Thoracic aorta (tissue), 2 donors: Measurements from ENCODE around the gene RIMBP2. TPM values are rescaled to one million over a fixed set of nuclear protein-coding genes. Genes with fewer than 3 reads are reported as not detected.

Experiments used
- ATAC-seq: fragments of 150-250 bp; one replicate; pipeline ENCODE4 v1.8.0; 2017; ENCODE audit warnings: low read depth; ENCODE audit not compliant: insufficient number of reproducible peaks, low FRiP score
- DNase-seq: peaks from one replicate; pipeline ENCODE4 v3.0.0-alpha.2; 2020; ENCODE audit warnings: low spot score
- H3K27ac ChIP-seq, 2 donors: fragments of 200-600 bp; sonication (generic); 1 replicate in 1 of 2; 2 replicates in 1 of 2; pipeline ENCODE4 v1.5.1; 2016; ENCODE audit warnings: mild to moderate bottlenecking in 2 of 2, moderate library complexity in 2 of 2
- H3K27me3 ChIP-seq: fragments of 200-600 bp; sonication (generic); replicated peaks from 2 replicates; pipeline ENCODE4 v1.6.0; 2016; ENCODE audit warnings: mild to moderate bottlenecking; ENCODE audit not compliant: insufficient read depth
- H3K36me3 ChIP-seq: fragments of 200-600 bp; sonication (generic); one replicate; pipeline ENCODE4 v1.5.1; 2016
- H3K4me1 ChIP-seq, 2 donors: fragments of 200-600 bp; sonication (generic); 1 replicate in 1 of 2; 2 replicates in 1 of 2; pipeline versions ENCODE4 v1.5.1 to v1.6.0; 2016; ENCODE audit warnings: low read depth in 2 of 2, mild to moderate bottlenecking in 1 of 2; ENCODE audit not compliant: control insufficient read depth in 1 of 2
- H3K4me3 ChIP-seq: fragments of 200-600 bp; sonication (generic); 2 replicates; pipeline ENCODE4 v1.5.1; 2016; ENCODE audit warnings: mild to moderate bottlenecking
- H3K9me3 ChIP-seq: fragments of 200-600 bp; sonication (generic); 2 replicates; pipeline ENCODE4 v1.5.1; 2016
- total RNA-seq, 2 donors: library from RNA; depleted of rRNA; stranded (reverse); fragments of >200 nt; gene quantifications; one replicate each; pipeline versions ENCODE4 v1.1.0 to v1.2.3, GENCODE V29; 2016
- TF ChIP-seq, protein P1 (sequence below): fragments of 200-600 bp; sonication (generic); IDR thresholded peaks from one replicate; pipeline ENCODE4 v1.5.1; 2019; ENCODE audit warnings: antibody characterized with exemption

The RIMBP2 gene
- total RNA-seq, 2 donors from 2014 or later: 0.54 to 0.92 TPM

DNA sequence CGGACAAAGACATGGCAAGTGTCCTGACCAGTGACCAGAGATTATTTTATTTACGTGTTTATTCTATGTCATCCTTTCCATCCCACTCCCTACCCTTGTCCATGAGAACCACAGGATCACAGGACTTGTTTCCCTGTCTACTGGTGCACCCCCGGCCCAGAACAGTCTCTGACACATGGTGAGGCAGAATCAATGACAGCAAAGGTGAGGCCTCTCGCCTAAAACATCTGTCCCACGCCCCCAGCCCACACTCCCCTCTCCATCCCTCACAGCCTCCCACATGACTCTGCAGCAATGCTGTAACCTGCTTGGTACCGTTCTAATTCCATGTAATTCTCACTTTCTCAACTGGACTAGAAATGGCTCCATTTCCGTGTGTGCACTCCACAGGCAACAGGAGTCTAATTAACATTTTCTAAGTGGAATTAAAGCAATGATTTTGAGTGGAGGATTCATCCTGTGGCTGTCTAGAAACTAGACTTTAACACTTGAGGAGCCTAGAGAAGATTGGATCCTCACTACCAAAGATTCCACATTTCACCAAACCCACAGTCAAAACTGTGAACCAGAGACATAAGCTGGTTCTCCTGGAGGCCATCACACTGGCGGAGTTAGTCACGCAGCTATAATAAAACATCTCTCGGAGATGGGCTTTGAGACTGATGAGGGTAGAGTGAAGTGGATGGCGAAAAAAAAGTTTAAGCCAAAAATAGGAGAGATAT is 228.3 kb downstream of the RIMBP2 start:
- Histone ChIP-seq H3K4me1 (no peaks in the 10 kb centered on the region), H3K36me3 (no peaks in the 10 kb centered on the region), H3K27me3 (no peaks in the 10 kb centered on the region), H3K4me3 (no peak overlapping the region), H3K9me3 (no peaks in the 10 kb centered on the region), H3K27ac (no peak overlapping the region)
- TF ChIP-seq, protein P1, sequence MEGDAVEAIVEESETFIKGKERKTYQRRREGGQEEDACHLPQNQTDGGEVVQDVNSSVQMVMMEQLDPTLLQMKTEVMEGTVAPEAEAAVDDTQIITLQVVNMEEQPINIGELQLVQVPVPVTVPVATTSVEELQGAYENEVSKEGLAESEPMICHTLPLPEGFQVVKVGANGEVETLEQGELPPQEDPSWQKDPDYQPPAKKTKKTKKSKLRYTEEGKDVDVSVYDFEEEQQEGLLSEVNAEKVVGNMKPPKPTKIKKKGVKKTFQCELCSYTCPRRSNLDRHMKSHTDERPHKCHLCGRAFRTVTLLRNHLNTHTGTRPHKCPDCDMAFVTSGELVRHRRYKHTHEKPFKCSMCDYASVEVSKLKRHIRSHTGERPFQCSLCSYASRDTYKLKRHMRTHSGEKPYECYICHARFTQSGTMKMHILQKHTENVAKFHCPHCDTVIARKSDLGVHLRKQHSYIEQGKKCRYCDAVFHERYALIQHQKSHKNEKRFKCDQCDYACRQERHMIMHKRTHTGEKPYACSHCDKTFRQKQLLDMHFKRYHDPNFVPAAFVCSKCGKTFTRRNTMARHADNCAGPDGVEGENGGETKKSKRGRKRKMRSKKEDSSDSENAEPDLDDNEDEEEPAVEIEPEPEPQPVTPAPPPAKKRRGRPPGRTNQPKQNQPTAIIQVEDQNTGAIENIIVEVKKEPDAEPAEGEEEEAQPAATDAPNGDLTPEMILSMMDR: no peak
- no peak for DNase-seq
- no peak for ATAC-seq

DNA sequence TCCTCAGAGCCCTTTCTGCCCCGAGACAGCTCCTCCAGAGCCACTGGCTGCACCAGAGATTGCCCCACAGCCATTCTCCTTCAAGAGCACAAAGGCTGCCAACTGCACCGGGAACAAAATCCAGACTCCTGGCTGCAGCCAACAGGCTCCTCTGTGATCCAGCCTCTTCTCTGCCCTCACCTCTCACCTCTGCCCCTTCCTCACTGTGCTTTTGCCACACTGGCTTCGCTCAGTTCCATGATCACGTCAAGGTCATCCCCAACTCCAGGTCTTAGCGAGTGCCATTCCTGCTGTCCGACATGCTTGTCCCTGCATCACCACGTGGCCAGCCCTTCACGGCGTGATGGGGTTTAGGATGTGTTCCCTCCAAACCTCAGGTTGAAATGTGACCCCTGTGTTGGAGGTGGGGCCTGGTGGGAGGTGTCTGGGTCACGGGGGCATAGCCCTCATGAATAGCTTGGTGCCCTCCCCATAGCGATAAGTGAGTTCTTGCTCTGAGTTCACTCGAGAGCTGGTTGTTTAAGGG is 229.1 kb downstream of the RIMBP2 start:
- ATAC-seq (no peak), DNase-seq (no peak)
- H3K4me3 ChIP-seq: no peak overlapping the region
- H3K36me3 ChIP-seq: no peaks in the 10 kb centered on the region
- H3K27ac ChIP-seq: no peak overlapping the region
- H3K4me1 ChIP-seq: no peaks in the 10 kb centered on the region
- H3K27me3 ChIP-seq: no peaks in the 10 kb centered on the region
- H3K9me3 ChIP-seq: no peaks in the 10 kb centered on the region
- TF ChIP-seq, protein P1: no peak

DNA sequence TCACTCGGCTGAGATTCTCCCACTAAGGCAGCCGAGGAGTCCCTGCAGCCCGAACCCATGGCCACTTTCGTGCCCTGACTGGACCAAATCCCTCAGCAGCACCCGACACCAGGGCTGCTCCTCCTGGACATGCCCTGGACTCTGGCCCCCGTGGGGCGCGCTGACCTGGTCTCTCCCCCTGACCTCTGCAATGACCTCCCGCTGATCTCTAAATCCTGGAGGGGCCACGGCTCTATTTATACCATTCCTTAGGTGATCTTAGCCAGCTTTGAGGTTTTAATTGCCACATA is 230.0 kb downstream of the RIMBP2 start:
- Histone ChIP-seq H3K4me3 (no peak overlapping the region), H3K4me1 (no peaks in the 10 kb centered on the region), H3K27ac (no peak overlapping the region), H3K36me3 (no peaks in the 10 kb centered on the region), H3K27me3 (no peaks in the 10 kb centered on the region), H3K9me3 (no peaks in the 10 kb centered on the region)
- no peak for DNase-seq
- TF ChIP-seq, protein P1: no peak
- no peak for ATAC-seq

DNA sequence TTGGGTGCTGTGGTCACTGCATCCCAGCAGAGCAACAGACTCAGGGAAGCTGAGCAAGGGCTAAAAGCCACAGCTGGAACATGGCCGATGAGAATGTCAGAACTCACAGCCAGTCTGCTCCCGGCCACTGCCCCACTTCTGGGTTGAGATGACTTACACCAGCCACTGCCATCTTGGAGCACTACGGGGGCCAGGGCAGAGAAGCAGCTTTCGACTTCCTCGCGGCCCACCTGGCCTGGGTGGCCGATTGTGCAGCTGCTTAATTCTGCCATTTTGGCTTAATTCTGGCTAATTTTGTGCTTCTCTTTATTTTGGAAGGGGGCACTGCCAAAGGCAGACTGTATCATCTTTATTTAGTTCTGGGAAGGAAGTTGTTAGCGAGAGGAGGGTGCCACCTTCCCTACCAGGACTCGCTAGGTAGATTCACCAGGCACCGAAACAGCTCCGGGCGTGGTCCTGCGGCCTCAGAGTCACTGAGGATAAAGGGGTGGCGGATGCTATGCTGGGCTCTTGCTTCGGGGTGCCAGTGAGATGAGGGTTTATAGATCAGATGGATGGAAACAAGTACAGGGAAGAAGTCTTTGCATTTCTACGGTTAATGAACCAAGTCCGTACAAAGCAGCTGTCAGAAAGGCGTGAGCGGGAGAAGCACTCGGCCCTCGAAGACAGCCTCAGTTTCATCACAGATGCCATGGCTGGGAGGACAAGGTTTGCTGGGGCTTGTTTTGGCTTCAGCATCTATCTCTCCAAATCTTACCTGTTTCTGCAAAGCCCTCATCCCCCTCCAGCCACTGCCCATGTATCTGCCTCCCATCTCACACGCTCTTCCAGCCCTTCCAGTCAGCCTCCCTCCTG is 230.6 kb downstream of the RIMBP2 start:
- H3K27ac ChIP-seq: no peak overlapping the region
- no peaks in the 10 kb centered on the region for H3K4me1 ChIP-seq
- H3K9me3 ChIP-seq: no peaks in the 10 kb centered on the region
- H3K27me3 ChIP-seq: no peaks in the 10 kb centered on the region
- DNase-seq (no peak), ATAC-seq (no peak)
- no peak overlapping the region for H3K4me3 ChIP-seq
- TF ChIP-seq, protein P1: no peak
- no peaks in the 10 kb centered on the region for H3K36me3 ChIP-seq

DNA sequence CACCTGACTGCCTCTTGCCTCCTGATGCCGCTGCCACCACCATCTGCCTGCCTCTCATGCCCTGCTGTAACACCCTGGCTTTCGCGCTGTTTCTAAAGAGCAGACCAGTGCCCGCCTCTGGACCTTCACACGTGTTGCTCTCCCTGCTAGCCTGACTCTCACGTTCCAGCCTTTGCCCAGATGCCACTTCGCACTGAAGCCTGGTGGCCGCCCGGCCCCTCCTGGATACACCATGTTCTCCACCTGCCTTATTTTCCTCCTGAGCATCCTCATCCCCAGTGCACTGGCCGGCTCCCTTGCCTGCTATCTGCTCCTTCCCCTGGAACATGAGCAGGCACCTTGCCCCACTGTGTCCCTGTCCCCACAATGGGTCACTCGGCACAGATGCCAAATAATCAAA is 231.9 kb downstream of the RIMBP2 start:
- TF ChIP-seq, protein P1: no peak
- ATAC-seq (no peak), DNase-seq (no peak)
- no peak overlapping the region for H3K27ac ChIP-seq
- no peaks in the 10 kb centered on the region for H3K27me3 ChIP-seq
- no peaks in the 10 kb centered on the region for H3K4me1 ChIP-seq
- H3K4me3 ChIP-seq: no peak overlapping the region
- H3K36me3 ChIP-seq: no peaks in the 10 kb centered on the region
- H3K9me3 ChIP-seq: no peaks in the 10 kb centered on the region
